ENCODE data around the gene PGC.

PGC gene

DNA sequence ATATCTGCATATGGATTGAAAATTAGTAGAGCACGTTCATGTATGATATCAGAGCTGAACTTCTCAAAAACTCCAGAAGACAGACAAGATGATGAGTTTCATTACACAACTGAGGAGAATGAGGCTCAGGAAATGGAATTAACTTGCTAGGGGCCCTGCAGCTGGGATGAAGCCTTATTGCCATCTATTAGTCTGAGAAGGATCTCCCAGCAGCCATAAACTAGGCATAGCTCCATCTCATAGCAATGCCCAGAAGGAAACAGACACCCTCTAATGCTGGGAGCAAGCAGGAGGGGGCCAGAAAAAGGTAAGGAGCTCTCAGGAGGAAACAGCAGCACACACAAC, 29.8 kb downstream of the PGC start:
- in situ Hi-C loops (cut with MboI; ENCODE audit: low sequenced_read_pairs), result no loop called here

DNA sequence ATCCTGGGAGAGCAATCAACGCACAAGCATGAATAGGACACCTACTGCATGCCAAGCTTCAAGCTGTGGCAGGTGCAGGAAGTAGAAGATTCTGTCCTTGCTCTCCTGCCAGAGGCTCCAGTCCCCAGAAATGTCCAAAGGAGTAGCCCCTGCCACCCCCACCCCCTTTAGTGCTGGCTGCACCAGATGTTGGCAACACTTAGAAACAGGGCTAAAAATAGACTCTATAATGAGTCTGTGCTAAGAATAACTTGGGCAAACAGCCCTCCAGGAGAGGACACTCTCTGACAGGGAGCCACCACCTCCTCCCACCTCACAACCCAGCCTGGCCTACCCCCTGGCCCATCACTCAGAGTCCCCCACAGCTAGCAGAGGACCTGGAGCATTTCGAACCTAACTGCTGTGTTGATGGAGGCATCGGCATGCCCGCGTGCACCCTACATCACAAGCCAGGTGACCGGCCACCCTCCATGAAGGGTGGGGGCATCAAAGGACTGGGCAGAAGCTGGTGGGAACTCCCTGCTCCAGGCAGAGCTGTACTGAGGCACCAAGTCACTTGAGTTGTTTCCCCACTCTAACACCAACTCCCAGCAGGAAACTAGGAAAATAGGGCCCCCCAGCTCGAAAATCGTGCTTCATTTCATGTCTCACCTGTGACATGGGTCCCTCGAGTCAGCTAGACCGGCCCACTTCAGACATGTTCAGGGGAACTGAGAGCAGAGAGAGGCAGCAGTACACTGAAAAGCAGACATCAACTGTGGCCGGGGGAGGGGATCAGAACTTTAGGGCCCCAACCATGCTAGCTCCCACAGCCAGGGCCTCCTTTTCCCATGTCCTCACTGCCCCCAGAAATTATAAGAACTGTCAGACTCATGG, 30.4 kb downstream of the PGC start:
- in situ Hi-C loops (cut with MboI; ENCODE audit: low sequenced_read_pairs), result no loop called here

DNA sequence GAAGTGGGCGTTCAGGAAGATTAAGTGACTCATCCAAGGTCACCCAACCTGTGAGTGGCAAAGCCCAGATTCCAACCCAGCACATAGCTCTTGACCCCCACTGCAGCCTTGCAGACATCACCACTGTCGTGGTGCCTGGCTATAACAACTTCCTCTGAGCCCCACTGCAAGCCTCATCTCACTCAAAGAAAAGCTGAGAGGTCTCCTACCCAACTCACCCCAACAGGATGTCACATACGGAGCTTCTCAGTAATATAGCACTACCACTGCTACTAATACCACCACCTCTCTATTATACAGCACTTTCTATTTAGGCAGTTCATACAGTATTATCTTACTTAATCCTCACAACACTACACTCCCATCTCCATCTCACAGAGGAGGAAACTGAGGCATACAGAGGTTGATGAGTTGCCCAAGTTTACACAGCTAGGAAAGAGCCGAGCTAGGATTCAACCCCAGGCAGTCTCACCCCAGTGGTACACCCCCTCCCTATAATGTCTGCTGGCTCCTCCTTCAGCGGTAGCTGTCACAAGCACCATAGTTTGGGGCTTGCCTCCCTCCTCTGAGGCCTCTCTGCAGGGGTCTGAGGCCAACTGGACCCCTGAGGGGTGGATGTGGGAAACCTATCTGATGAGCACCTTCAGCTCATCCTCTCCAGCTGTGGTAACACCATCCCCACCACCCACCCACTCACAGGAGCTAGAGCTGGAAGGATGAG, 31.2 kb downstream of the PGC start:
- in situ Hi-C loops (cut with MboI; ENCODE audit: low sequenced_read_pairs), result no loop called here

DNA sequence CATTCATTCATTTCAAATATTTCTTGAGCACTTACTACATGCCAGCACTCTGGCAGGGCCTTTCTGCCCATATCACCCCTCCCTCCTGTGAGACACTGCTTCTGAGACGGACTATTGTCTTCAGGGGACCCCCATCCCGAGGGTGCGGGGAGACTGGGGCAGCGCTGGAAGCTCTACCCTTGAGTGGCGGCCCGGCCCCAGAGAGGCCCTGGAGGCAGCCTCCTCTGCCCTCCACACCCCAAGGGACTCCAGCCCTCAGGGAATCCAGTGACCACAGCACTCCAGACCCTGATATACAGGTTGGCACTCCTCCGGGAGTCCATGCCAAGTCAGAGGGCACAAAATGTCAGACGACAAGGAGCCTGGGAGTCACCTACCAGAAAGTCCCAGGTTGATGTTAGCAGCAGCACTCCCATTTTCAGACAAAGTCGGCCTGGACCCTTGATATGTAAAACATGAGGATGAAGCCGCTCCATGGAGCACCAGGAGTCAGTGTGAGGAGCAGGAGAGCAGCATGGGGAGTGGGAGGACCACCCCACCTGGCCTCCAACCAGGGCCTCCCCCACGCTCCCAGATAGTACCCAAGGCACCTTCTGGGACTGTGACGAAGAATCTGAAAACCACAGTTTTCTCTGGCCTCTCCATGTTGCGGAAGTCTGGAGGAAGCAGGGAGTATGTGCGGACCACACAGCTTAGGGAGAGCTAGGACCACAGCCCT, 32.5 kb downstream of the PGC start:
- in situ Hi-C loops (cut with MboI; ENCODE audit: low sequenced_read_pairs), result no loop called here

DNA sequence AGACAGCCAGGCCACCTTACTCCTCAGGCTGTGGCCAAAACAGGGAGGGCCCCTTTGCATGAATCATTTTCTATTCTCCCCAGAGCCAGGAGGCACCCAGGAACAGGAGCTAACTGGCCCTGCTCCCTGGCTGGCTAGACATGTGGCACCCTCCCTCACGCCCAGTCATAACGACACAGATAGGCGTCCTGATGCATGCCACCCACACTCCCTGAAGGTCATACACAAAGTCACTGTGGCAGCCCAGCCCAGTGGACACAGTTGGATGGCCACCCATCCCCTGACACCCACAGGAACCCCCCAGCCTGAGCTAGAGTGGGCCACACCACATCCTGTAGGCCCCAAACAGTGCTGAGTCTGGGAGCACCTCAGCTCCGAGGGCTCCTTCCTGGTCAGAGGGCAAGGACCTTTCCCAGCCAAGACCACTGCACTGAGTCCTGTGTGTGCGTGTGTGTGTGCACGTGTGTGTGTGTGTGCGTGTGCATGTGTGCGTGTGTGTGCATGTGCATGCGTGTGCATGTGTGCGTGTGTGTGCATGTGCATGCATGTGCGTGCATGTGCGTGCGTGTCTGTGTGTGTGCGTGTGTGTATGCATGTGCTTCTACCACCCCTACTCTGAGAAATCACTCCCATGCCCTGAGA, 33.4 kb downstream of the PGC start:
- in situ Hi-C loops (cut with MboI; ENCODE audit: low sequenced_read_pairs), result no loop called here

DNA sequence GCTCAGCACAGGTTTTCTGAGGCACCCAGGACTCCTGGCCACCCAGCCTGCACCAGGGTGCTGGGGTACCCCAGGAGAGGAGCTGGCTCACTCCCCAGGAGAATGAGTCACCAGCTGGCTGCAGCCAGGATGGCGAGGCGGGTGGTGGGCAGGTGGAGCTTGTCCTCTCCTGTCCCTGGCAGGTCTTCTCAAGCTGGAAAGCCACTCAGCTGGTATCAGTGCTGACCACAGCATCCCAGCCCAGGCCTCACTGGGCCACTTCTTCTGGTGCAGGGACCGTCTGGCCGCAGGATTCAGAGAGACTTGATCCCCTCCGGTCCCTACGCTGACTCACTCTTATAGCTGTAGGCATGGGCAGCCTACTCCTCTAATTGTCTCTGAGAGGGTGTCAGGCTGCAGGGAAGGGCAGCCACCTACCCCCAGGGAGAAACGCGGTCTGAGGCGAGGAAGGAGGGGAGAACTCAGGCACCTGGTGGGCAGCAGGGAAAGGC, 34.0 kb downstream of the PGC start:
- in situ Hi-C loops (cut with MboI; ENCODE audit: low sequenced_read_pairs), result no loop called here

DNA sequence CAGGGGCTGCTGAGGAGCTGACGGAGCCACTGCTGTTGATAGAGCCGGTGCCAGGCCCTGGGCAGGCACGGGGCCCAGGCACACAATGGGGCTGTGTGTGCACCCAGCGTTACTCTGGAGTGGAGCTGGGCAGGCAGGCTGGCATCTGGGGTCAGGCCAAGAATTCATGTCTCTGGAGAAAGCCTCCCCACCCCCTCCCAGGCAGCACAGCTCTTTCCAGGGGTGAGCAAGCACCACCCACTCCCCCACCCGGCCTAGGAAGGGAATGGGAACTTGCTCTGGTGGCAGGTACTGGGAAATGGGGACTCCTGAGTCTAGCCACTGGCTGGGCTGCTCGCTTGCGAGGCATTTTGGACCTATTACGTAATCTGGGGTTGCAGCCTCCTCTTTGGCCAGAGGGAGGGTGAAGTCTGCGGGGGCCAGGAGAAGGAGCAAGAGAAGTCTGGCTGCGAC, 34.5 kb downstream of the PGC start:
- in situ Hi-C loops (cut with MboI; ENCODE audit: low sequenced_read_pairs), result no loop called here

DNA sequence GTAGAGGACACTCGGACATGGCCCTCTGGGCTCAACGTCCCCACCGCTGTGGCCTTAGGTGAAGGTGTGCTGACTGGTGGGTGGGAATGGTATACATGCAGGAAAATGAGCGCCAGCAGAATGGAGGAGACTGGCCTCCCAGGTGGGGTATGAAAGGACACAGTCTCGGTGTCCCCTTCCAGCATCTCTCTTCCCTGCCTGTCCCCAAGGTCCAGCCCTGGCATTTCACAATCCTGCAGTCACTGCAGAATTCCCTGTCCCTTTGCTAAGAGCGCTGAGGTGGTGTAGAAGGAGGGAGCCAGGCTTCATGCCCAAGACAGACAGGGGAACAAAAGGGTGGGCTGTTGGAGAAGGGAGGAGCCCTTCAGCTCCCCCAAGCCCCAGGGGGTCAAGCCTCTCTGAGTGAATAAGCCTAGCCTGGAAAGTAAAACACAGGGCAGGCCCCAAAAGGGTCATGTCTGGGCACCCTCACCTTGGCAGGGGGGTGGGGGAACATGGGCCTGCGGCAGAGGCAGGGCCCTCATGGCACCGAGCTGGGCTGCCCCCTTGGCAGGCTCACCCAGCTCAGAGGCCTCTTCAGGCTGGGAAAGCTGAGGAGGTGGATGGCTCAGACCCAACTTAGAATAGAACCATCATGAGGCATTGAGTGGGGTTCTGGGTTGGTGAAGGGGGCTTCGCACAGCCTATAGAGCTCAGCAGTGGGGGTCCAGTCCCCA, 35.7 kb downstream of the PGC start:
- in situ Hi-C loops (cut with MboI; ENCODE audit: low sequenced_read_pairs), result no loop called here

DNA sequence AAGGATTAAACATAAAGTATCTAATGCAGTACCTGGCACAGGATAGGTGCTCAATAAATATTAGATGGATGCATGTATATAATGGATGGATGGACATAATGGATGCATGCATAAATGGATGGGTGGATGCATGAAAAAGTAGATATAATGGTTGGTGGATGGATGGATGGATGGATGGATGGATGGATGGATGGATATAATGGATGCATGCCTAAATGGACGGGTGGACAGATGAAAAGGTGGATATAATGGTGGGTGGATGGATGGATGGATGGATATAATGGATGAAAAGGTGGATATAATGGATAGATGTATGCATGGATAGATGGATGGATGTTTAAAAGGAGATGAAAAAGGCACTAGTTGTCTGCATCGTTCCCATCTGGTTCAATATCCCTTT, 37.8 kb downstream of the PGC start:
- in situ Hi-C loops (cut with MboI; ENCODE audit: low sequenced_read_pairs), result no loop called here

DNA sequence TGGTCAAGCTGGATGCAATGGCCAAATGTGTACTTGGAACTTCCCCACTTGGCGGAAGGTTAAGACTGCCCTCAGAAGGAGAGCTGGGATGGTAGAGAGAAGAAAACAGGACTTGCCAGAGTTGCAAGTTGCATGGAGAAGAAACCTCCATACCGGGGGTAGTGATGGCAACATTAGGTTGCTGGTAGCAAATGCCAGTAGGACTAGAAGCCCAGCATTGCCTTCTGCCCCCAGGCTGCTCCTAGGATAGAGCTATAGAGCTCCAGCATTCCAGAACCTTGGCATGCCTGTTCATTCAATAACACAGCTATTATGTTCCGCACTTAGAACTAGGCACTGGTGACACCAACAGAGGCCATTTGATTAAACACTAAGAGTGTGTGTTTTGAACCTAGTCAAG, 38.3 kb downstream of the PGC start:
- in situ Hi-C loops (cut with MboI; ENCODE audit: low sequenced_read_pairs), result no loop called here

DNA sequence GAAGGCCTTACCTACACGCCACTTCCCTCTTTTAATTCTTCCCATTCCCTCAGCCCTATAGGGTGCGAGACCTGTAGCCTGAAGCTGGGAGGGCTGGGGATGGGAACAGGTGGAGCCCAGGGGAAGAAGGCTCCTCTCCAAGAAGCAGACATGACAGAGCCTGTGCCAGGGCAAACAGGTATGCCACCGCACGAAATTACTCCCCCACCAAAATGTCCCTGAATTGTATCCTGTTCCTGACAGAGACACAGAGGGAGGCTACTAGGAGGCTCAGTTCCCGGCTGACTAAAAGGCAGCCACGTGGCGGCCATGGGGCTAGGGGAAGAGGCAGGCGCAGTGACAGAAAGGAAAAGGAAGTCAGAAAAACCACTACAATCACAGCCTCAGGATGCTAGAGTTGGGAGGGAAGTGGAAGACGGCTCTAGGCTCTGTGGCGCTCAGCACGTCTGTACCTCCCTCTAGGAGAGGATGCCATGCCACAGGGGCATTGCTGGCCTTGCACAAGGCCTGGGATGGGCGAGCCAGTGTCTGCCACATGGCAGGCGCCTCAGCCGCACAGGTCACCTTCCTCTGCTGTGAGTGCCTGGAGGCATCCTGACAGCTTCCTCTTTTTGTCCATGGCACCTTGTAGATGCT, 39.5 kb downstream of the PGC start:
- in situ Hi-C loops (cut with MboI; ENCODE audit: low sequenced_read_pairs), result no loop called here

DNA sequence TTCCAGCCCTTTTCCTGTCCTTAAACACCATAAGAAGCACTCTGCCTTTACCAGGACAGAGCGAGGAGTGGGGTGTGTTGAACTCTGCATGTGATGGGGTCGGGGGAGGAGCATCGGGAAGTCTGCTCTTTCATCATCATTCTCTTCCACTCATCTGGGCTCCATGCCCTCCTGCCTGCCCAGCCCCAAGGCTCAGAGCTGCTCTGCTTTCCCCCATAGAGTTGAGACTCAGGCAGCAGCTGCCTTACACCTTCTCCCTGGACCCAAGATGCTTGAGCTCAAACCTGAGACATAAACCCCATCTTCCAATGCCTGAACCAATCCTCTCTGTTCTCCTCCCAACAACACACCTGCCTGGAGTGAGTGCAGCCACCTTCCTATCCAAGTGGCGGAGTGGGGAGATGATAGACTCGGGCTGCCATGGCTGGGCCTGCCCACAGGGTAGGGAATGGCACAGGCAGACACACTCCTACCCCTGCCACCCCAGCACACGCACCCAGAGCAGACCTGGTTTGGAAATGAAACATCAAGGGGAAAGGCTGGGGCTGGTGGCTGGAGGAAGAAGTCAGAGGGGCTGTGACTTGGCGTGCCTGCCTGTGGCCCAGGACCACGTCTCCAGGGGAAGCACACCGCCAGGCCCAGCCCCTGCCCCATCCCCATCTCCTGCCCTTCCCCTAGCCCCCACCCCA, 40.2 kb downstream of the PGC start:
- in situ Hi-C loops (cut with MboI; ENCODE audit: low sequenced_read_pairs), result no loop called here

DNA sequence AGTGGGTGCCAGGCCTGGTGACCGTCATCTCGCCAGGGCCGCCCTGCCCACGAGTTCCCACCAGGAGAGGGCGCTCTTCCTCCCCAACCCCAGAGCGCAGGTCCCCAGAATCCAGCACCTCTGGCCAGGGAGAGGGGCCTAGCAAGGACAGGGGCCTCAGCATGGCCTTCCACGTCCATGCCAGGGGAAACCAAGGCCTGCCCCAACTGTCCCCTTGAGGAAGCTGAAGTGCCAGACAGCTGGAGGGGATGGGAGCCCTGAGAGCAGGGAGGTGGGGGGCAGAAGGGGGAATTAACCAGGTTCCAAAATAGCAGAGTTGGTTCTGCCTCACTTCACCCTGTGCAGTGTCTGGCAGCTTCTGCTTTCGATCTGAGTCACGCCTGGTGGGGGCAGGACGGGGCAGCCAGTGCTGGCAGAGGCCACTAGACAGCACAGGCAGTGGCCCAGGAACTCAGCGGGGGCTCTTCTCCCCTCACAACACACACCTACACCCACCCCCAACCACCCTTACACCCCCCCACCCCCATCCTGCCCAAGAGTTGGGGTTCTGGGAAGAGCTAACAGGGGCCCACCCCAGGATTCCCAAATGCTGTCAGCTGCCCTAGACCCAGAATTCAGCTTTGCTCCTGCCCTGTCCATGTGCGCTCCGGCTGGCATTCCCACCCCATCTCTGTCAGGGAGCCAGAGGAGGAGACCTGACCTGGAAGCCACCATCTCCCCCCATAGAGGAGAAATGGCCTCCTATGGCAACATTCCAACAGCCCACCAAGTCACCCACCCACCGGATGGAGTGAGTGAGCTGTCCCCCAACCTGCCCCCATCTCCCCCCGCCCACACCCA, 41.0 kb downstream of the PGC start:
- in situ Hi-C loops (cut with MboI; ENCODE audit: low sequenced_read_pairs), result no loop called here

DNA sequence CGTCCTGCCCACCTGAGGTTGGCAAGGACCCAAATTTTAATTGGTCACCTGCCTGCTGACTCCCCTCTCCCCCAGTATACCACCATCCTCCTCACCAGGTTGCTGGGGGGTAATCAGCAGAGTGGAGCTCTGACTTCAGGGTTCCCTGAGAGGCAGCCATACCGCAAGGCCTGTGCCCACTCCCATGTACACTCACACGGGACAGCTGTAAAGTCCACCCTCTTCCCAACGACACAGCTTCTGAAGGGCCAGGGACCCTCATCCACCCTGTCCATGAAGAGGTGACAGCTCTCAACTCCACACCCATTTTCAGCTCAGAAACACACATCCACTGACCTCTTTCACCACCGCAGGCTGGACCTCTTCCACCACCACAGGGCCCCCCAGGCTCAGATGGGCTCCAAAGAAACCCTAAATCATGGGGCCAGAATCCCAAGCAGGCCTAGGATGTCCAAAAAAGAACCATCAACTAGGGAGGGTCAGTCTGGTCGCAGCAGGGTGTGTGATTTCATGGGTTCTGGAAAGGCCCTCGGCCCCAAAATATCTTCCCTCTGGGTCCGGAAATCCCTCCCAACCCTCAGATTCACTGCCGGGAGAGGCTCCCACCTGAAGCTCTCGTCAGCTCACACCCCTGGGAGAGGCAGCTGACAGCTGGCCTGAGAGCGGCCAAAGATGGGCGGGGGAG, 41.7 kb downstream of the PGC start:
- in situ Hi-C loops (cut with MboI; ENCODE audit: low sequenced_read_pairs), result no loop called here

DNA sequence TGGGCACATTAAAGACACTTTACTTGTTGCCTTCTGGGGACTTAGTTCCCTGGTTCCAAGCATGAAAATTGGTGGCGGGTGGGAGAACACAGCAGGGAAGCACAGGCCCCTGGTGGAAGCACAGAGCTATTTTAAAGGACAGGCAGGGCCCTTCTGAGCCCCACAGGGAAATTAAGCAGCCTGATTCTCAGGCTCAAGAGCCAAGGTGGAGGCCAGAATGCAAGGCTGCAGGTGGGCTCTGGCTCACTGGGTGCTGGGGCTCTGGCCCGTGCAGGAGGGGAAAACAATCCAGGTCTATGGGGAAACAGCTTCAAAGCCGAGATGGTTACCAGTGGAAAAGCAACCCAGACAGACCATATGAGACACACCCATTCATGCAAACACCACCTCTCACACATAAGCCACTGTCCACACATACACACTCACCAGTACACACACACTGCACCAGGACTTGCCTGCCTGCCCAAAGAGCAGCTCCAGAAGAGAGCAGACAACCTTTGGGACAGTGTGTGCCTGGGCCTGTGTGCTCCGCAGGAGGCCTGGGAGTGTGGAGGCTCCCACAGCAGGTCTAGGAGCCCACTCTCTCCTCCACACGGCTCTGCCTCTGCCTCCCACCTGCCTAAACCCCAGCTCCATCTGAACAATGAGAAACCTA, 42.4 kb downstream of the PGC start:
- in situ Hi-C loops (cut with MboI; ENCODE audit: low sequenced_read_pairs), result no loop called here

DNA sequence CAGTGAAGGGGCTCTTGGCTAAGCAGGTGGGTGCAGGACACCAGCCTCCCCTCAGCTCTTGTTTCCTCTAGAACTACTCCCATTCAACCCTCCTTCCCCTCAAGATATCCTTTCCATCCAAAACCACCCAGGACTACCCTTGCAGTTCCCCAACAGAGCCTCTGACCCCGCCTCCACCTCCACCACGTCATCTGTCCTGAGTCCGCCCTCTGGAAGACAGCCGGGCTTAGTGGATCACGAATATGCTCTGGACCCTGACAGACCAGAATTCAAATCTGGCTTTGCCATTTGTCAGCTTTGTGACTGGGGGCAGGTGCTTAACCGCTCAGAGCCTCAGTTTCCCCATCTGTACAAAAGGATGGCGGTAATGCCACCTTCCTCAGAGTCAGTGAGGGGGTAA, 43.2 kb downstream of the PGC start:
- in situ Hi-C loops (cut with MboI; ENCODE audit: low sequenced_read_pairs), result no loop called here

DNA sequence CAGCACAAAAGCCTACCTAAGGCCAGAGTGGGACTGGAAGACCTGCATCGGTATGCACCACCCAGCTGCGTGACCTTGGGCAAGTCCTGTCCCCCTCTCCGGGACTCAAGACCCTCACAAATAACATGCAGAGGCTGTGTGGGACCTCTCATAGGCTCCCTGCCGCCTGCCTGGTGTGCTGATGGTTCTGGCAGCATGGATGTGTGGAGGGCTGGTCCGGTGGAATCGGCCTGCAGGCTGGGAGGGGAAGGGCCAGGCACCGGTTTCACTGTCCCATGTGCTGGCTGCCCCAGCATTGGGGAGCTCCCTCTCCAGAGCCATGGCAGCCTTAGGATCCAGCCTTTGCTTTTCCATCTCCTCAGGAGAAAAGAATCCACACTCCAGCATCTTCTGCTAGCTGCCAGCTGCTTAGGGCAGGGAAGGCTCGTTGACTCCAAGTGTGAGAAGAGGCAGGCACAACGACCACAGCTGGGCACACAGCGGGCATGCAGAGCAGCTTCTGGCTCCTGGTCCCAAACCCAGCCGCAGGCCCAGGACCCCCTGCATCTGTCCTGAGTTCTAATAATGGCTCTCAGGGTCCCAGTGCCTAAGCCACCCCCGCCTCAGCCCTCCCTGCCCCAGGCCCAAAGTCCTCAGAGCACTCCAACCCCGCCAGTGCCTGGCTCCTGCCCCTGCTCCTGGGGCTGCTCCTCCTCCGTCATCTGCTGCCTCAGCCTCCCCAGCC, 44.3 kb downstream of the PGC start:
- in situ Hi-C loops (cut with MboI; ENCODE audit: low sequenced_read_pairs), result no loop called here

Measured in HL-60/S4 treated with retinoic acid at 250 ng/mL for 4 days and 3 days (cell line).